HuH-7.5 (cell line): Measurements from ENCODE around the gene PELI1.

ENCODE experiments used
- DNase-seq: peaks from one replicate; pipeline ENCODE4 v3.0.0; 2011; ENCODE audit warnings: low spot score

PELI1 gene

GRCh38 chr2:64144057-64145013 lies at the start of gene PELI1:
PELI1 (minus strand) TSS chr2:64144420; CDS start chr2:64108310, 36,110 bp downstream.
- DNase-seq, result peak; percentile 75

- no peak for DNase-seq
Observed at GRCh38 chr2:64193491-64193890, 49.3 kb upstream of the PELI1 start.

GRCh38 chr2:64192664-64193105 lies 48.5 kb upstream of the PELI1 start:
- no peak for DNase-seq

GRCh38 chr2:64192125-64192479 lies 47.9 kb upstream of the PELI1 start:
- no peak for DNase-seq

- DNase-seq, result no peak
Observed at GRCh38 chr2:64189586-64189985, 45.4 kb upstream of the PELI1 start.

GRCh38 chr2:64189167-64189566 lies 44.9 kb upstream of the PELI1 start:
- DNase-seq, result no peak

- no peak for DNase-seq
Observed at GRCh38 chr2:64186699-64187605, 42.7 kb upstream of the PELI1 start.

GRCh38 chr2:64179582-64180321 lies 35.5 kb upstream of the PELI1 start:
- no peak for DNase-seq

GRCh38 chr2:64177315-64177714 lies 33.1 kb upstream of the PELI1 start:
- DNase-seq, result no peak

- no peak for DNase-seq
Observed at GRCh38 chr2:64175419-64176197, 31.4 kb upstream of the PELI1 start.

- no peak for DNase-seq
Observed at GRCh38 chr2:64173156-64174135, 29.2 kb upstream of the PELI1 start.

GRCh38 chr2:64168756-64169155 lies 24.5 kb upstream of the PELI1 start:
- DNase-seq, result no peak

GRCh38 chr2:64168201-64168600 lies 24.0 kb upstream of the PELI1 start:
- no peak for DNase-seq

- no peak for DNase-seq
Observed at GRCh38 chr2:64166637-64167420, 22.6 kb upstream of the PELI1 start.

- DNase-seq, result no peak
Observed at GRCh38 chr2:64166212-64166611, 22.0 kb upstream of the PELI1 start.

- DNase-seq, result no peak
Observed at GRCh38 chr2:64165706-64166105, 21.5 kb upstream of the PELI1 start.

- DNase-seq, result no peak
Observed at GRCh38 chr2:64164629-64165028, 20.4 kb upstream of the PELI1 start.

GRCh38 chr2:64162516-64162915 lies 18.3 kb upstream of the PELI1 start:
- no peak for DNase-seq

GRCh38 chr2:64157792-64158191 lies 13.6 kb upstream of the PELI1 start:
- DNase-seq, result no peak
